NCI-H345 treated with DMSO at 0.1 percent for 48 hours (cell line): ENCODE results near the gene CISD2.
"Not testable (repeated sequence)": the region's sequence is repeated elsewhere in the genome, so short reads cannot be mapped to it uniquely, and the experiment has no call there.

ENCODE experiments used
- DNase-seq: peaks from one replicate; lab custom pipeline; 2025; ENCODE audit not compliant: unreplicated experiment; lab: John Stamatoyannopoulos, UW

Gene CISD2

DNA sequence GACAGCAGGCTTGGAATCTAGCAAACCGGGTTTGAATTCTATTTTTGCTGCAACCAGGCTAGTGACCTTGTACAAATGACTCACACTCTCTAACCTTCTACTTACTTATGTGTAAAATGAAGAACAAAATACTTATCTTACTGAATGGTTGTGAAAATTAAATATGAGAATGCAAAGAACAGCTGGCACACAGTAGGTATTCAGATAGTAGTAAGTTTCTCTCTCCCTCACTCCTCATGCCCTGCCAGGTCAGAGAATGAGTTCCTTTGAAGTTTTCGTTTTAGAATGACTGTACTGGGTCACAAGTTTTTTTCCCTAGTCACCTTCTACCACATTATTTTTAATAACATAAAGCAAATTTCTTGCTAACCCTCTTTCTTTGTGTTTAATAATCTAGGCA is 33.0 kb downstream of the CISD2 start:
- DNase-seq, result no peak

DNA sequence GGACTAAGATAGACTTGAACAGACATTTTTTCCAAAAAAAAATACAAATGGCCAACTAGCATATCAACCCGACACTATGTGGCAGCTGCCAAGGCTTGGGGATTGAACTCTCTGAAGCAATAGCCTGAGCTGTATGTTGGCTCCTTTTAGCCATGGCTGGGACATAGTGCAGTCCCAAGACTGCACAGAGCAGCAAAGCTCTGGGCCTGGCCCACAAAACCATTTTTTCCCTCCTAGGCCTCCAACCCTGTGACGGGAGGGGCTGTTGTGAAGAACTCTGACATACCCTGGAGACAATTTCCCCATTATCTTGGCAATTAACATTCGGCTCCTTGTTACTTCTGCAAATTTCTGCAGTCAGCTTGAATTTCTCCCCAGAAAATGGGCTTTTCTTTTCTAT is 50.1 kb downstream of the CISD2 start:
- no peak for DNase-seq

- DNase-seq, result not testable (repeated sequence)
These were observed 50.9 kb downstream of the CISD2 start for GRCh38 chr4:102919697-102920096.

DNA sequence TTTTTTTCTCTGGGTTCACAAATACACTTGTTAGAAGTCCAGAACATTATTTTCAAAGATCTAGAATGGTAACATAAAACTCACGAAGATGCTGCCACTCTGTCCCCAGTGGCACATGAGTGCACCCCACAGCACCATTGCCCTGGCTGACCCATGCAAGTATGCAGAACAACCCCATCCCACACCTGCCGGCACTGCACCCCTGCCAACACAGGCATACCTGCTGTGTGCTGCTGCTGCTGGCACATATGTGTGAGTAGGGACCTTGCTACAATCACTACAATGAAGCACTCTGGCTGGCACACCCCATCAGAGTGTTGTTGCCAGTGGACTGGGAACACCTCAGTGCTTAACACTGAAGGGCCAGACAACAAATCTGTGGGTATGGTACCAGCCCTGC is 66.9 kb downstream of the CISD2 start:
- no peak for DNase-seq

GRCh38 chr4:102938063-102938462 is 69.3 kb downstream of the CISD2 start:
- not testable (repeated sequence) for DNase-seq
